ENCODE measurements around the gene SLC22A2. TPM values are rescaled to one million over a fixed set of nuclear protein-coding genes. Genes with fewer than 3 reads are reported as not detected.

Gene SLC22A2
- total and polyA plus RNA-seq, 2 donors (not counting 3 experiments of a cell fraction or from before 2014, with no cell fraction given): not detected

GRCh38 chr6:160273750-160274149 lies 15.1 kb upstream of the SLC22A2 start:
- Histone ChIP-seq H3K27ac (ENCODE audit: insufficient read depth, low read depth, low read length) (no peak overlapping the region), H3K9me3 (replicated peaks; ENCODE audit: control insufficient read depth, insufficient read depth, low read length) (peaks cover 13% of the 10 kb centered on the region), H3K4me3 (replicated peaks in 1 of 3; ENCODE audit: insufficient read depth in 1 of 3, low read depth in 1 of 3, low read length in 3 of 3) (no peak overlapping the region), H2AFZ (ENCODE audit: low read depth, low read length) (no peak overlapping the region), H3K4me2 (ENCODE audit: insufficient read depth, low read length) (no peak overlapping the region), H3K9ac (replicated peaks; ENCODE audit: extremely low read depth, insufficient read depth, low read length) (no peak overlapping the region), H3K9me1 (replicated peaks; ENCODE audit: control insufficient read depth, extremely low read depth, insufficient read depth, low read length) (no peaks in the 10 kb centered on the region), H3K4me1 (ENCODE audit: control insufficient read depth, extremely low read depth, insufficient read depth, low read length) (no peaks in the 10 kb centered on the region), H3K27me3 (ENCODE audit: control insufficient read depth in 2 of 2, insufficient read depth in 2 of 2, low read length in 2 of 2) (no peaks in the 10 kb centered on the region), H4K20me1 (replicated peaks; ENCODE audit: control insufficient read depth, extremely low read depth, insufficient read depth, low read length) (no peaks in the 10 kb centered on the region), H3K36me3 (ENCODE audit: control insufficient read depth in 2 of 2, extremely low read depth in 1 of 2, insufficient read depth in 2 of 2, low read length in 2 of 2) (no peaks in the 10 kb centered on the region), H3K79me2 (ENCODE audit: control insufficient read depth, insufficient read depth, low read length) (no peaks in the 10 kb centered on the region)
- TF ChIP-seq MYC (IDR thresholded peaks at IDR 0.05; ENCODE audit: low read depth, low read length) (no peak), EZH2 (IDR thresholded peaks at IDR 0.05; ENCODE audit: borderline replicate concordance, low read depth, low read length, severe bottlenecking) (no peak), POLR2A (IDR thresholded peaks at IDR 0.05; ENCODE audit: low read depth, low read length) (no peak), FOS (IDR thresholded peaks at IDR 0.05; ENCODE audit: borderline replicate concordance, insufficient read depth, low read length) (no peak), GATA2 (IDR thresholded peaks at IDR 0.05; ENCODE audit: insufficient read depth, insufficient read length, low read depth, low read length) (no peak), MAX (IDR thresholded peaks at IDR 0.05; ENCODE audit: insufficient read depth, insufficient read length) (no peak), POLR2AphosphoS5 (IDR thresholded peaks at IDR 0.05; ENCODE audit: insufficient read depth, low read depth, low read length) (no peak), CTCF (IDR thresholded peaks at IDR 0.05; ENCODE audit: extremely low read depth in 1 of 2, insufficient read depth in 1 of 2, low read depth in 1 of 2, low read length in 2 of 2) (no peak), JUN (IDR thresholded peaks at IDR 0.05; ENCODE audit: borderline replicate concordance, insufficient read depth, insufficient read length, low read depth) (no peak)
- ChIA-PET POLR2A (no interaction called here), CTCF (no interaction called here)
- DNase-seq (ENCODE audit: low read depth, low spot score) (no peak), FAIRE-seq (no peak)
- BruUV-seq (replicated peaks): no TSS peak
- intact Hi-C loops (cut with micrococcal nuclease): no loop called here
- dilution Hi-C loops (cut with MboI; ENCODE audit: extremely low pct_ligation_motif_present, low sequenced_read_pairs): no loop called here

All from endothelial cell of umbilical vein (primary cell).